ENCODE results near the gene NELL1.

The NELL1 gene

DNA sequence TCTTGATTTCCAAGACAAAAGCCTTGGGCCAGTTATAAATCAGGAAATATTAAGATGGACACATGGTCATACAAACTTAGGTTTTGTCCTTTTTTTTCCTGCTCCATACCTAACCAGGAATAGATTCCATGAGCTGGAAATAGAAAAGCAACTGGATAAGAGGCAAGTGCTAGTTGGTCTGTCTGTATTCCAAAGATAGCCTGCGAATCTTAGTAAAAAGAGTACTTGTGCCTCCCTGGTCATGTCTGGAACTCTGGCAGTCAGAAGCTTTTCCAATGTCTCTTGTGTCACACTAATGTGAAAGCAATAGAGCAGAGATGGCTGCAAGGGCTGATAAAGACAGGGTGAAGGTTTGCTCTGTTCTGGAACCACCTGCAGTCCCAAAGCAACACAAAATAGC lies 933.3 kb downstream of the NELL1 start:
- no peak overlapping the region for H3K4me3 ChIP-seq (ENCODE audit: control insufficient read depth, low read depth, low read length)
- TF ChIP-seq, protein P1, sequence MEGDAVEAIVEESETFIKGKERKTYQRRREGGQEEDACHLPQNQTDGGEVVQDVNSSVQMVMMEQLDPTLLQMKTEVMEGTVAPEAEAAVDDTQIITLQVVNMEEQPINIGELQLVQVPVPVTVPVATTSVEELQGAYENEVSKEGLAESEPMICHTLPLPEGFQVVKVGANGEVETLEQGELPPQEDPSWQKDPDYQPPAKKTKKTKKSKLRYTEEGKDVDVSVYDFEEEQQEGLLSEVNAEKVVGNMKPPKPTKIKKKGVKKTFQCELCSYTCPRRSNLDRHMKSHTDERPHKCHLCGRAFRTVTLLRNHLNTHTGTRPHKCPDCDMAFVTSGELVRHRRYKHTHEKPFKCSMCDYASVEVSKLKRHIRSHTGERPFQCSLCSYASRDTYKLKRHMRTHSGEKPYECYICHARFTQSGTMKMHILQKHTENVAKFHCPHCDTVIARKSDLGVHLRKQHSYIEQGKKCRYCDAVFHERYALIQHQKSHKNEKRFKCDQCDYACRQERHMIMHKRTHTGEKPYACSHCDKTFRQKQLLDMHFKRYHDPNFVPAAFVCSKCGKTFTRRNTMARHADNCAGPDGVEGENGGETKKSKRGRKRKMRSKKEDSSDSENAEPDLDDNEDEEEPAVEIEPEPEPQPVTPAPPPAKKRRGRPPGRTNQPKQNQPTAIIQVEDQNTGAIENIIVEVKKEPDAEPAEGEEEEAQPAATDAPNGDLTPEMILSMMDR (IDR thresholded peaks at IDR 0.05; ENCODE audit: control insufficient read depth, insufficient read depth, low read depth, low read length, missing control alignments) = no peak
- DNase-seq (ENCODE audit: low read depth) = no peak

DNA sequence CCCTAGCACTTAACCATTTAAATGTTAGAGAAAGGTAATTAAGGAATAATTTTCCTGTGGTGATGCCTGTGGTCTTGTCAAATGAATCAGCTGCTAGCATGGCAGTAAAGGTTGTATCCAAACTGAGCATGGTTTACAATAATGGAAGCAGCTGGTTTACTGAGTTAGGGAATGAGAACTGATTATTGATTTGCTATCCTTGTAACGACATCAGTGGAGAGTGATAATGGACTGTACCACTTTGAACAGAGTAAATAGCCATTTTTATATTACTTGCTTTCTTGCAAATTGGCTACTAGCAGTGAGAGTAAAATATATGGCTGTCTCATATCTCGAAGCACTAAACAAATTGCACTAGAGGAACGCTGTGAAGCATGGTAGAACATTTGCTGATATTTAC lies 934.5 kb downstream of the NELL1 start:
- H3K4me3 ChIP-seq (ENCODE audit: control insufficient read depth, low read depth, low read length) = no peak overlapping the region
- no peak for DNase-seq (ENCODE audit: low read depth)
- TF ChIP-seq, protein P1 (IDR thresholded peaks at IDR 0.05; ENCODE audit: control insufficient read depth, insufficient read depth, low read depth, low read length, missing control alignments) = no peak

DNA sequence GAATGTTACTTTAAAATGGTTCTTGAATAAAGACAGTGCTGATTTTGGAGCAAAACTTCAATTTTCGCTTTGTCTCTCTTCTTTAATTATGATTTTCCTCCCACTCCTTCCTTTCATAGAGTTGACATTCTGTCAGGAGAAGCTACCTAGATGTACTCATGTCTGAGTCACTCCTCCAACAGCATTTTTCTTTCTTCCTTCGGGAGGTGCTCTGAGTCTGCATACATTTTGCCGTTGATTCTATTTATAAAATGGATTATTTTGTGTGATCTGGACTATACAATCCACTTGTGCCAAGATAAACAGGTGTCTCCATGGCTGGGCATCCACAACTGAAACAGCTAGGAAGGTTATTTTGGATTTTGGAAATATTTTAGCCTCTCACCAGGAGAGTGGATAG lies 935.2 kb downstream of the NELL1 start:
- DNase-seq (ENCODE audit: low read depth) = no peak
- TF ChIP-seq, protein P1 (IDR thresholded peaks at IDR 0.05; ENCODE audit: control insufficient read depth, insufficient read depth, low read depth, low read length, missing control alignments) = no peak
- no peak overlapping the region for H3K4me3 ChIP-seq (ENCODE audit: control insufficient read depth, low read depth, low read length)

DNA sequence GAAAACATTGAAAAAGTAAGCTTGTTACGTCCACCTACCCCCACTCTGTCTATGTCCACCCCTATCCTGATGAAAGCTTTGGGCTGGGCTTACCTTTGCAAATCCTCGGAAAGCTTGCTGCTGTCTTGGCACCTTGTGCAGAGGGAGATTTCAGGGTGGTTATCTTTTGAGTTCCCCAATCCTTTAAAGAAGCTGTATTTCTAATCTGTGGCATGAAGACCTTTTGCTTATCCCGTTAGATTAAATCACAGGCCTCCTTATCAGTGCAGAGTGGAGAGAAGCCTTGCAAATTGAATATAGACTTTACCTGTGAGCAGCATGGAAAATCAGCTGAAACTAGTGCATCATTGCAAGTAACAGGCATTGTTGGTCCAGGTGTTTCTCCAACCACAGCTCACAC lies 942.9 kb downstream of the NELL1 start:
- no peak overlapping the region for H3K4me3 ChIP-seq (ENCODE audit: control insufficient read depth, low read depth, low read length)
- DNase-seq (ENCODE audit: low read depth) = no peak
- TF ChIP-seq, protein P1 (IDR thresholded peaks at IDR 0.05; ENCODE audit: control insufficient read depth, insufficient read depth, low read depth, low read length, missing control alignments) = no peak

DNA sequence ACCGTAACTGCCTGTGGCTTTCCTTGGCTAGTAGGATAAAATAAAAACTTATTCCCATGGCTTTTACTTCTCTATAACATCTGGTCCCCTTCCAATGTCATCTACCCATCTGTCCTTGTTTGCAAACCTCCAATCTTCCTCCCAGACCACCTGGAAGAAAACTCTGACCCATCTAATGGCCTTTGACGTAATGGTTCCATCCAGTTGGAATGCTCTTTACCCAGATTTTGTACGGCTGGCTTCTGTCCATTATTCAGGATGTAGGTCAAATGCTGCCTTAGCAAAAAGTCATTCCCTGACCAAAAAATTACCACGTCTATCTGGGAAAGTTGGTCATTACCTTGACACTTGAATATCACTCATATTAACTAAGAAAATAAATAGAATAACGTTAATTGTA lies 945.6 kb downstream of the NELL1 start:
- DNase-seq (ENCODE audit: low read depth) = no peak
- H3K4me3 ChIP-seq (ENCODE audit: control insufficient read depth, low read depth, low read length) = no peak overlapping the region
- TF ChIP-seq, protein P1 (IDR thresholded peaks at IDR 0.05; ENCODE audit: control insufficient read depth, insufficient read depth, low read depth, low read length, missing control alignments) = no peak

DNA sequence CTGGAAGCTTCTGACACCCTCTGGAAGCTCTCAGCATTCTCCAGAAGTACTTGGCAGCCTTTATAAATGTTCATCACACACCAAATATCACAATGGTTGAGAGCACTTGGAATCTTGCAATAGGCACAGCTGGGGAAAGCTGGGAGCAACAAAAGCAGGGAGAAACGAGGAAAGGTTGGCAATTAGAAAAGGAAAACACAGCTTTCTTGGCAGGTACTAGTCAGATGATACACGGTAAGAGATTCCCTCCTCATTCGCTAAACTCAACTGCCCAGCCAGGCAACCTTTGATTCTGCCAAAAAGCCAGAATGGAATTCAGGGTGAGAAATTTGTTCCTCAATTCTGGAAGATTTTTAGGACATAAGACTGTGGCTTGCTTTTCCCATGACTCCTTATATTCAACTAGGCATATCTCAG lies 946.6 kb downstream of the NELL1 start:
- TF ChIP-seq, protein P1 (IDR thresholded peaks at IDR 0.05; ENCODE audit: control insufficient read depth, insufficient read depth, low read depth, low read length, missing control alignments) = no peak
- DNase-seq (ENCODE audit: low read depth) = no peak
- H3K4me3 ChIP-seq (ENCODE audit: control insufficient read depth, low read depth, low read length) = no peak overlapping the region

DNA sequence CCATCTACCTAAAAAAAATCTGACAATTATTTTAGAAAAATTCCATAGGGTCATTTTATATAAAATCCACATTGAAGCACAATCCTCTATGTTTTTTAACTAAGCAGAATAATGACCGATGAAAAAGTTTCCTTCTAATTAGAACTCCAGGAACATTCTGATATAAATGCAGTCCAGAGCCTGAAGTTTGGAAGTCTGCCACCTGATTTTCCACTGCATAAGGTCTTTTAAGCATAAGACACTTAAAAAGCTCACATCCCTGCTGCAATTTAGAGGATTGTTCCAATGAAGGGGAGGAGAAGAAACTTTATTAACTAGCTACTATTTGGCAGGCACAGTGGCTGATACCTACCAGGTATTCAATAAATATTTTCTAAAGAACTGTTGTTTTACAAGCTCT lies 953.2 kb downstream of the NELL1 start:
- DNase-seq (ENCODE audit: low read depth) = no peak
- H3K4me3 ChIP-seq (ENCODE audit: control insufficient read depth, low read depth, low read length) = no peak overlapping the region
- TF ChIP-seq, protein P1 (IDR thresholded peaks at IDR 0.05; ENCODE audit: control insufficient read depth, insufficient read depth, low read depth, low read length, missing control alignments) = no peak
